ENCODE measurements around the gene ORAI2.

- no peak for TF ChIP-seq CTCF (IDR thresholded peaks at IDR 0.05)
- no peak for TF ChIP-seq POLR2A (IDR thresholded peaks at IDR 0.05)
Measured at GRCh38 chr7:102454468-102454867, 21.1 kb downstream of the ORAI2 start.

Data from lower leg skin (tissue), 3 donors.